Kidney glomerular epithelial cell (primary cell): Measurements from ENCODE around the gene PTCHD1.

Experiments
- DNase-seq: peaks from one replicate; lab custom pipeline; 2025; lab: John Stamatoyannopoulos, UW

PTCHD1 gene

DNA sequence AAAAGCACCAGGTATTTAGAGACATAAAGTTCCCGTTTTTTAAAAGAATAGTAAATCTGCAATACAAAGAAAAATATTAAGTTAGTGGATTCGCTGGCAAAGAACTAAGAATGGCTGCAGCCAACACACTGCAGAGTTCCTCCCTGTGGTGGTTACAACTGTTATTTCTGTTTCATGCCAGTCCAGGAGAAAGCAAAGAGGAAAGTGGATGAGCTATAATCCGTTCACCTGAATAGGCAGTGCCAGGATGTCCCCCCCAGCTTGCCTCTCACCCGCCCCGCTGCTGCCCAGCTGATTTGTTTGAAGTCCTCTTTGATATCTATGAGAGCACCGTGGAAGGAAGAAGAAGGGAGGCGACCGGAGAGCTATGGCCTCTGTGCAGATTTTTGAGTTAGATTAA, 63.9 kb downstream of the PTCHD1 start:
- no peak for DNase-seq

DNA sequence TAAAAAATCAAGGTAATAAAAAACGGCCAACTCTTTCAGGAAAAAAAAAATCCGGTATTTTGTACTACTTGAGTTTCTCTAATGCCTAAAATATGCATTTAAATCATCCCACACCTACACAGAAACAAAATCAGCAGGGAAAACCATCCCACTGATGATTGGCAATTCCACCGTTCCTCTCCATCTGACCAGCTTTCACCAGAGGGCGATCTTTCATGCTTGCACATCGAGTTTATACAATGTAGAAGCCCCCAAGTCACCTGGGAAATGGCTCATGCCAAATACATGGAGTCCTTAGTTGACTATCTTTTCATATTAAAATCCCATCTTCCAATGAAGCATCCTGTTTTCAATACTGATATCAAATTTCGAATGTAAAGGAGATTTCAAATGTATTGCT, 69.2 kb downstream of the PTCHD1 start:
- no peak for DNase-seq

DNA sequence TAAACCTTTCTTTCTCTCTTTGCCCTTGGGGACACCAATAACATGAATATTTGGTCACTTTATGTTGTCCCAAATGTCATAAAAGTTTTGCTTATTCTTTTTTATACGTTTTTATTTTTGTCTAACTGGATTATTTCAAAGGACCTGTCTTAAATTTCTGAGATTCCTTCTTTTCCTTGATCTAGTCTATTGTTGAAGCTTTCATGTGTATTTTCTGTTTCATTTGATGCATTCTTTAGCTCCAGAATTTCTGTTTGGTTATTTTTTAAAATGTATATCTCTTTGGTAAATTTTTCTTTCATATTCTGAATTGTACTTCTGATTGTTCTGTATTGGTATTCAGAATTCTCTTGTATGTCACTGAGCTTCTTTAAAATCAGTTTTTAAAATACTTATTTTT, 88.3 kb downstream of the PTCHD1 start:
- DNase-seq = no peak

GRCh38 chrX:23434356-23434884, 99.8 kb downstream of the PTCHD1 start:
- no peak for DNase-seq

GRCh38 chrX:23435108-23435507, 100.5 kb downstream of the PTCHD1 start:
- DNase-seq = no peak

DNA sequence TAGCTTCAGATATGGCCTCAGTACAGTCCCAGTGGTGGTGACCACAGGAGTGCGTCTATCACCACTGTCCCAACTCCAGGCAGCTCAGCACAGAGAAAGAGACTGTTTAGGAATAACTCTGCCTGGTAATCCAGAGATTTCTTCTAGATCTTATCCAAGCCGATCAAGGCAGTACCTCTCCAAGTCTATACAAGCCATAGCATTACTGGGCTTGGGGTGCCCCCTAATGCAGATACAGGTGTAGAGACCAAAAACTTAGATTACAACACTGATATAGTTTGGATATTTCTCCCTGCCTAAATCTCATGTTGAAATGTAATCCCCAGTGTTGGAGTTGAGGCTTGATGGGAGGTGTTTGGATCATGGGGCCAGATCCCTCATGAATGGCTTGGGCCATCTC, 100.9 kb downstream of the PTCHD1 start:
- no peak for DNase-seq

DNA sequence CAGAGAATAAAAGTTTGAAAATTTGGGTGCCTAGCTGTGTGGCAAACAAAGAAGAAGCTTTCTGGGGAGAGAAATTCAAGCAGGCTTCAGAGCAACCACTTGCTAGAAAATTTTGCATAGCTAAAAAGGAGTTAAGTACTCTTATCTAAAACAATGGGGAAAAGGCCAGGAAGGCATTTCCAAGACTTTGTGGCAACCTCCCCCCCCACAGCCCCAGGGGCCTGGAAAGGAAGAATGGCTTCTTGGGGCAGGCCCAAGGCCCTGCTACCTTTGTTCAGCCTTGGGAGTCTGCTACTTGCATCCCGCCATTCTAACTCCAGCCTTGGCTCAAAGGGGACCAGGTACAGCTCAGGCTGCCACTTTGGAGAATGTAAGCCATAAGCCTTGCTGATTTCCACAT, 102.2 kb downstream of the PTCHD1 start:
- DNase-seq = no peak

- no peak for DNase-seq
Measured at GRCh38 chrX:23451266-23451665, 116.6 kb downstream of the PTCHD1 start.
